Ovary (tissue), 9 donors: Measurements from ENCODE around the gene SPSB1. TPM values are rescaled to one million over a fixed set of nuclear protein-coding genes. Genes with fewer than 3 reads are reported as not detected.

ENCODE experiments used
- DNase-seq, 5 donors: peaks; one replicate each; pipeline ENCODE4 v3.0.0-alpha.2; 2019 to 2020
- H3K27ac ChIP-seq, 2 donors: fragments of 200-600 bp; one replicate each; pipeline versions ENCODE4 v1.5.1 to v1.8.0; 2019 to 2022
- H3K27me3 ChIP-seq: fragments of 200-600 bp; one replicate; pipeline ENCODE4 v1.8.0; 2022
- H3K36me3 ChIP-seq: fragments of 200-600 bp; sonication (generic); one replicate; pipeline ENCODE4 v1.5.1; 2019
- H3K4me1 ChIP-seq: one replicate; pipeline ENCODE4 v1.8.1; 2013; ENCODE audit warnings: mild to moderate bottlenecking, moderate library complexity; ENCODE audit not compliant: insufficient read depth
- H3K4me3 ChIP-seq: fragments of 200-600 bp; sonication (generic); one replicate; pipeline ENCODE4 v1.5.1; 2017
- H3K9me3 ChIP-seq, 2 donors: fragments of 200-600 bp in 1 of 2; sonication (generic) in 1 of 2; one replicate each; pipeline versions ENCODE4 v1.5.1 to v1.8.1; 2013 to 2019; ENCODE audit warnings: mild to moderate bottlenecking in 1 of 2, moderate library complexity in 1 of 2
- CTCF ChIP-seq, 3 donors: fragments of 450-650 bp in 2 of 3; fragments of 200-600 bp in 1 of 3; IDR thresholded peaks; one replicate each; pipeline versions ENCODE4 v1.5.1 to v1.8.0; 2016 to 2022; ENCODE audit warnings: antibody characterized with exemption in 3 of 3, mild to moderate bottlenecking in 1 of 3
- EP300 ChIP-seq: sonication (generic); formaldehyde crosslinking; IDR thresholded peaks from one replicate; pipeline ENCODE4 v1.6.1; 2017; ENCODE audit warnings: antibody characterized with exemption
- POLR2A ChIP-seq: fragments of 450-650 bp; IDR thresholded peaks from one replicate; pipeline ENCODE4 v1.6.1; 2017; ENCODE audit warnings: antibody characterized with exemption, mild to moderate bottlenecking, moderate library complexity
- WGBS, 3 donors: extraction: QIAGEN DNeasy Blood & Tissue Kit in 1 of 3; methylation state at CpG; one replicate each; pipeline versions ENCODE4 v1.1.5 to v1.1.7; 2013 to 2017; 5-methylcytosine and 5-hydroxymethylcytosine counted together
- intact Hi-C, 4 donors: fragments of 100-400 bp; cut with DNase I; formaldehyde crosslinking; loops; one replicate each; pipeline versions ENCODE4 v1.11.0 to v1.15.1; 2022 to 2023
- polyA plus RNA-seq, 2 donors: library from polyadenylated mRNA; stranded (reverse); fragments of 200-250 nt in 1 of 2; fragments of 350-450 nt in 1 of 2; fragmentation: Illumina TruSeq in 1 of 2; extraction: RNeasy Lipid Tissue Mini Kit (QIAGEN cat#74804) in 1 of 2; gene quantifications; one replicate each; pipeline ENCODE4 v1.2.3, GENCODE V29; 2013 to 2014
- total RNA-seq, 7 donors: library from RNA; depleted of rRNA in 2 of 7; stranded (reverse); fragments of >200 nt in 2 of 7; fragmentation: NEBNext Ultra II Directional in 3 of 7; extraction: Animal tissue kit (Norgen Biotek cat#: 25700) in 3 of 7; gene quantifications; one replicate each; pipeline versions ENCODE4 v1.1.0 to v1.2.4, GENCODE V29; 2016 to 2023
- donor health status: DM: no; HTN: no; CAD: no; lungs with moderate emphysema.
- donor health status: DM: no; HTN: no; CAD: no.
- donor health status: Bipolar disorder and iron deficiency.
- donor health status: DM: yes; HTN: yes; CAD: no.
- donor health status: DM: no; HTN: no; CAD: no.
- donor health status: DM: yes; HTN: yes; CAD: no.

The SPSB1 gene
- total and polyA plus RNA-seq, 9 donors, result 20.4 to 69.6 (median 34.4) TPM

- WGBS, 3 donors, result 47 to 58% (median 57%) methylated on average over 6 of the region's 6 CpGs
- DNase-seq, result peak in 4 of 5 donors; percentile 67 to 78 (median 76)
- Histone ChIP-seq H3K4me3 (no peak overlapping the region), H3K9me3 (no peaks in the 10 kb centered on the region), H3K27me3 (no peaks in the 10 kb centered on the region), H3K36me3 (no peaks in the 10 kb centered on the region), H3K4me1 (no peaks in the 10 kb centered on the region), H3K27ac (no peak overlapping the region)
- TF ChIP-seq POLR2A (no peak), EP300 (no peak), CTCF (IDR thresholded peaks at IDR 0.05) (peak; percentile 60 to 89 (median 85))
- intact Hi-C loops, result loop anchor here in 3 of 4 donors (2.0 to 10.0 kb wide), 4 partner anchors 168 to 286 kb away; no protein-coding TSS in a partner anchor
Measured at GRCh38 chr1:9289090-9289534, 3.6 kb upstream of the SPSB1 start.

- no peaks in the 10 kb centered on the region for H3K36me3 ChIP-seq
- H3K27ac ChIP-seq, result peak overlapping the region in 1 of 2 donors; percentile 90
- WGBS, 3 donors, result 46 to 75% (median 59%) methylated on average over 5 of the region's 5 CpGs
- no peak overlapping the region for H3K4me3 ChIP-seq
- peaks cover 4% of the 10 kb centered on the region for H3K4me1 ChIP-seq
- no peaks in the 10 kb centered on the region for H3K9me3 ChIP-seq
- TF ChIP-seq CTCF (IDR thresholded peaks at IDR 0.05), result no peak
- no peak for TF ChIP-seq POLR2A
- no peak for TF ChIP-seq EP300
- DNase-seq, result peak in 1 of 5 donors; percentile 74
- no peaks in the 10 kb centered on the region for H3K27me3 ChIP-seq
- intact Hi-C loops, result loop anchor here in 3 of 4 donors (2.0 to 10.0 kb wide), 8 partner anchors 82 to 285 kb away; no protein-coding TSS in a partner anchor
Measured at GRCh38 chr1:9289711-9290485, 2.8 kb upstream of the SPSB1 start.

GRCh38 chr1:9291914-9292360 lies 757 bp upstream of the SPSB1 start:
- Histone ChIP-seq H3K4me1 (peaks cover 13% of the 10 kb centered on the region), H3K27me3 (no peaks in the 10 kb centered on the region), H3K36me3 (no peaks in the 10 kb centered on the region), H3K4me3 (peak overlapping the region; percentile 75), H3K9me3 (no peaks in the 10 kb centered on the region), H3K27ac (peak overlapping the region; percentile 51 to 90)
- 3 to 6% (median 5%) methylated on average over 13 of the region's 13 CpGs for WGBS, 3 donors
- no peak for TF ChIP-seq POLR2A
- TF ChIP-seq EP300, result no peak
- TF ChIP-seq CTCF (IDR thresholded peaks at IDR 0.05), result no peak
- peak in 4 of 5 donors; percentile 68 to 74 (median 70) for DNase-seq
- intact Hi-C loops, result loop anchor here in 2 of 4 donors (5.0 to 10.0 kb wide), 4 partner anchors 80 to 190 kb away; no protein-coding TSS in a partner anchor

- DNase-seq, result no peak
- H3K4me3 ChIP-seq, result peak overlapping the region; percentile 75
- no peaks in the 10 kb centered on the region for H3K27me3 ChIP-seq
- intact Hi-C loops, result loop anchor here in 2 of 4 donors (5.0 to 10.0 kb wide), 4 partner anchors 79 to 189 kb away; no protein-coding TSS in a partner anchor
- H3K9me3 ChIP-seq, result no peaks in the 10 kb centered on the region
- H3K36me3 ChIP-seq, result no peaks in the 10 kb centered on the region
- peaks cover 13% of the 10 kb centered on the region for H3K4me1 ChIP-seq
- TF ChIP-seq EP300, result no peak
- no peak for TF ChIP-seq CTCF (IDR thresholded peaks at IDR 0.05)
- no peak for TF ChIP-seq POLR2A
- 0 to 1% methylated on average over 4 to 40 of the region's 43 CpGs; no CpG with 5 or more reads in 1 of the 3 donors for WGBS, 3 donors
- H3K27ac ChIP-seq, result peak overlapping the region; percentile 51 to 90
Measured at GRCh38 chr1:9293241-9293532, 493 bp downstream of the SPSB1 start.
